Measurements from ENCODE around the gene TRPC1.

Gene TRPC1

DNA sequence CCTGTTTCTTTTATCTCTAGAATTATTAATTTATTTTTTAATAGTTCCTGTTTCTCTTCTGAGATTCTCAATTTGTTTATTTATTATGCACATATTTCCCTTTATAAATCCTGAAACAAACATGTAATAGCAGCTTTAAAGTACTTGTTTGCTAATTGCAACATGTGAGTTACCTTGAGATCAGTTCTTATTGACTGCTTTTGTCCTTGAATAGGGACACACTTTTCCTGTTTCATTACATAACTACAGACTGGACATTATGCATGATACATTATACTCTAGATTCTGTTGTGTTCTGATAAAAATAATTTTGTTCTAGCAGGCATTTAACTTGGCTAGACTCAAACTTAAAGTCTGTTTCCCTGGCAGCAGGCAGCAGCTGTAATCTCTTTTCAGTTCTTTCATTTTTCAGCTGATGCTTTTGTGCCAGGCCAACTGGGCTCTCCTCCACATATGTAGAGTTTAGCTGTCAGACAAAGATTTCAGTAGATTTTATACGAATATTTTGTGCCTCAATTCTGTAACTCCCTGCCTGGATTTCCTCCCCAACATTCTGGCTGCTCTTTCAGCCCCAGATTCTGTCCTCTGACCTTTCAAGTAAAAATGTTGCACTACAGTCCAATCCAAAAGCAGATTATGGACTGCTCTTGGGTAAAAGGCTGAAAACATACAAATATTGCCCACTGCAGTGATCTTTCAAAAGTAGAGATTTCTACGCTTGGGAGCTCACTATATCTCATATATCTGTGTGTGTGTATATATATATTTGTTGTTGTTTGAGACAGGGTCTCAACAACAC is 123.1 kb downstream of the TRPC1 start:
- DNase-seq = no peak

DNA sequence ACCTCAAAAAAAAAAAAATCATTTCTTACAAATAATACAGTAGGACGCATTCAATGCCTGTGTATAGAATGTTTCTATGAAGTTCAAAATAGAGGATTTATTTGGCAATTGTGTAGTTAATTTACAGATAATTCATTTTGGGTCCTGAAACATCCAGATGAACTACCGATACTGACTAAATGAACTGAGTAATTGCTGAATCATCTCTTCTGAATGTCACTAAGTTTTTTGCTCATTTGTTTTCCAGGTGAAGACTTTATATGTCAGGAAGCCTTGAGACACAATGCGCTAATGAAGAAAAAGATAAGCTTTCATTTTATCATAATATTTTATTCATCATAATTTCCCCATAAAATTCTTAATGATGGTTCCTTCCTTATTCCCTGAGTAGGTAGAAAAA is 125.3 kb downstream of the TRPC1 start:
- DNase-seq = no peak

DNA sequence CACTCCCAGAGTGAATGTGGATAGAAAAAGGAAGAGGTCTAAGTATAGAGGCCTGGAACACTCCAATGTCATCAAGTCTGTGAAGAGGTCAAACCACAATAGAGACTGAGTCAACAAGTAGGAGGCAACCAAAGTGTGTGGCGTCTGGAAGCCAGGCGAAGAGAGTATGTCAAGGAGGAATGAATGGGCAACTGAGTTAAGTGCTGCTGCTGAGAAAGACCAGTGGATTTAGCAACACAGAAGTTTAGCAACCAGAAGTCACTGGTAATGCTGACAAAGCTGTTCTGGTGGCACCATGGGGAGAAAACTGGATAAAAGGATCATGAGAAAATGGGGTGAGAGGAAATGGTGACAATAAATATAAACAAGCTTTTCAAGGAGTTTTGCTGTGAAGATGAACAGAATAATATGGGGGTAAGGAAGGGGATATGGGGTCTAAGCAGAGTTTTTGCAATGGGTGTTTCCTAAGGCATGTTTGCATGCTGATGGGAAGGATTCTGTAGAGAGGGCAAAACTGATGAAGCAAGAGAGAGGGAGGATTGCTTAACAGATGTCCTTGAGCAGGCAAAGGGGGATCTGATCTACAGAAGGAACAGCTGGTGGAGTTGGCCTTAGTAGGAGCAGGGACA is 126.7 kb downstream of the TRPC1 start:
- DNase-seq = no peak

DNA sequence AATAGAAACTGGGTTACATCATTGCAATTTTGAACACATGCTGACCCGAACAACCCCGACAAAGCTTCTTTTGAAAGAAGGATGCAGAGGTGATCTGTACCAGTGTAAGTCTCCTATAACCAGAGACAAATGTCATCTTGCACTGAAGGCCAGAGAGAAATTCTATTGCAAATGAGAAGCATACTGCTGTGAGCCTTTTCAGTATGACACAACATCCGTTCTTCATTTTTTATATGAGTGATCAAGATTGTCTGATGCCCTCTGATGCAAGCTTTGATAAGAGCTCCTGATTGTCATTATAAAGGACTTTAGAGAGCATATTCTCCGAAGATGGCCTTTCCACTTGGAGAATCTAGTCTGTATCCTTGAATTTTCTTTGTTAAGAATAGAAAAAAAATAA is 128.2 kb downstream of the TRPC1 start:
- DNase-seq = no peak

DNA sequence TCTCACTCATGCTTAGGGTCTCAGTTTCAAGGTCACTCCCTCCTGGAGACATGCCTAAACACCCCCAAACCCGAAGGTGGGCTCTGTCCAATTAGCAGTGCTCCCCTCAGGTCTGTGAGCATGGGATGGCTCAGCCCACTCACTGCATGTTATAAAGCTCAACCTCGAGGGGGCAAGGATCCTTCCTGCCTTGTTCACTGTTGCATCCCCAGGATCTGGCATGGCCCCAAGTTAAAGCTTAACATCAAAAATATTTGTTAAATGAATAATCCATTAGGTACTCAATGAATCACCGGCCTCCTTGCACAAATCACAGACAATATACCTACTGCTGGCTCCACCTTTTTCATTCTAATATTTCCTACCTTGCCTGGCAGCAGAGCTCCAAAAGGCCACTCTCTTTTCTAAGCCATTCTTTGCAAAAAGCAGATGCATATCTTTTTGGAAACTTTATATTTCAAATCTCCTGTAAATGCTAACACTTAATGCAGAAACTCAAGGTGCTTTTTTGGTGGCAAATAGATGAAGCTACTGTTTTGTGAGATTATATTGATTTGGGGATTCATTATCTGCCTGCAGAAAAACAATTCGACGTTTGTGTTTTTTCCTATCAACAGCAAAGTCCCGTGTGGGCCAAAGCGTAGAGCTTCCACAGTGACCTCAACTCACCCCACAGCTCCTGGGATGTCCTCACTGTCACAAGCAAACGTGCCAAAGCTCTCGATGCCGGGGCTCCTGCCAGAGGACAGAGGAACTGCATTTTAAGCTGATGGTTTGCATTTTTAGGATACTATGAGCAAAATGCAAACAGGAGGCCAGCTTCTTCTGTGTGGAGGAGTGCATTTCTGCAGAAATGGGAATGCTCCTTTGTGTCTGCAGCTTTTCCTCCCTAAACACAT is 129.7 kb downstream of the TRPC1 start:
- DNase-seq = no peak

DNA sequence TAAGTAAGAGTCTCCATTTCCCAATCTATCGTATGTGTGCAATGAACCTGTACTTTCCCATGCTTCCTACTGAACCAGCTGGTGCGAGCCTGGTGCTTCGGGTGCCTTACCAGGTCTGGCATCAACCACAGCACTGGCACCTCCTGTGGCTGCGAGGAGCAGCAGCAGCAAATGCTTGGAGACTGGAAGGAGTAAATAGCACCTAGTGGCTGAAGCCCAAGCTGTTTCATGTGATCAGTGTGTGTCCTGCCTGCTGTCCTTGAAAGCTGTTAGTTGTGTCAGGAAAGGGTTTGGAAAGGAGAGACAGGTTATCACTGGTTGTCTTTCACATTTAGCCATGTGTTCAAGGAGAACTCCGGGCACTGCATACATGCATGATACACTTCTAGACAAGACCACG is 133.2 kb downstream of the TRPC1 start:
- DNase-seq = no peak

All from CD4-positive, alpha-beta T cell treated with Interleukin-4 for 4 hours (primary cell).